Dermis blood vessel endothelial cell (primary cell): ENCODE measurements around the gene KCNK3. TPM values are rescaled to one million over a fixed set of nuclear protein-coding genes. Genes with fewer than 3 reads are reported as not detected.

Experiments
- DNase-seq: peaks from one replicate; pipeline ENCODE4 v3.0.0; 2010
- total RNA-seq: library from RNA; depleted of rRNA; stranded (reverse); fragments of >200 nt; gene quantifications from 2 replicates; pipeline ENCODE4 v1.2.3, GENCODE V29; 2014

The KCNK3 gene
- total RNA-seq, 1 donor from 2014 or later, result under 0.01 TPM

DNA sequence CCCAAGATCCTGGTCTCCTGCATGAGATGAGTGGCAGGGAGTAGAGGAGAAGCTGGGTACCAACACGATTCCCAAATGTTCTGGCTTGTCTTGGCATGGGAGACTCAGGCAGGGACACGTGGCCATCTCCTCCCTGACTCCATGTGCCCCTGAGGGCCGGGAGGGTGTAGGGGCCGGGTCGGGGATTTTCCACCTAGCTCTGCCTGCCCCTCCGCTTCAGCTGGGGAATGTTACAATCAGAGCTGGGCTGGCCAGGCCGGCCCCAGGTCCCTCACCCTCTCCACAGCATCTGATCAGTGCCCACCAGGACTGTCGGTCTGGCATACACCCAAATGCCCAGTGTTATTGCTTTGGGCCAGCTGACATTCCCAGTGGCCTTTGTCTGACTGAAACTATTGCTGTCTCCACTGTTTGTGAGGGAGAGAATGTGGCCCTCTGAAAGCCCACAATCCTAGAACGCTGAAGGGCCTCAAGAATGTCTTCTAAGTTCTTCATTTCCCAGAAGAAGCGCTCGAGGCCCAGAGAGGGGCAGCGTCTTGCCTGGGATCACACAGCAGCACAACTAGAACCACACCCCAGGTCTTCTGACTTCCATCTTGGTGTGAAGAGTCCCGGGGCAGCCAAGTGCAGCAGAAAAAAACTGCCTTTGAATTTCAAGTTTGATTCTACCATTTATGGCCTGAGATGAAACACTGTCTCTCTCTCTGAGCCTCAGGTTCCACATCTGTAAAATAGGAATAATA lies 23.2 kb downstream of the KCNK3 start:
- no peak for DNase-seq

DNA sequence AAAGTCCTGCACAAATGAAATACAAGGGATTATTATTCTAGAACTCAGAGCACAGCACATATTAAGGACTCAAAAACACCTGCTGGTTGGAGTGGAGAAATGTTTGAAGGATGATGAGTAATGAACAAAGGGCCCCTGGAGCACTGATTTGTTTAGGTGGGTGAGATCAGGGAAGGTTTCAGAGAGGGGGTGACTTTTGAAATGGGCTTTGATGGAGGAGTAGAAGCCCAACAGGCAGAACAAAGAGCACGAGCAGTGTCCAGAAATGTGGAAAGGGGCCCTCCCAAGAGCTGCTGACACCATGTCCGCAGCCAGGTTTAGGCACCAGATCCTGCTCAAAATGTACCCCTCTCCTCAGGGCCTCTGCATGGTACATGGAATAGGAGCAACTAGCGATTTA lies 23.8 kb downstream of the KCNK3 start:
- DNase-seq, result no peak

- no peak for DNase-seq
Measured at GRCh38 chr2:26716769-26717168, 24.2 kb downstream of the KCNK3 start.

DNA sequence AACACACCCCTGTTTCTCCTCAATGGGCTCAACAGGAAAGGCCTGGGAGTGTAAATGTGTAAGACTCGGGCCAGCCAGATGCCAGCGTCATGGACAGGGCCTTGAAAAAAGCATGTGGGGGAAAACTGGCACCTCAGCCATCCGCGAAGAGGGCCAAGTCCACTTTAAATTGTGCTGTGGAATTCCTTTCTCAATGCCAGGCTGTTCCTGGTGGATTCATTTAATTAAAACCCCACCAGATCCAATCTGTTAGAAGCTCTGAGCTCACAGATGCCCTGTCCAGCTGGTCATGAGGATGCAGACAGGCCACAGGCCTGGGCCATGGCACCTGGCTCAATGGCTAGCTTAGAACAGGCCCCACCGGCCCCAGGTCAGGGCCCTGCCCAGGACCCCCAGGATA lies 24.8 kb downstream of the KCNK3 start:
- DNase-seq, result no peak

- DNase-seq, result no peak
Measured at GRCh38 chr2:26718949-26719686, 26.6 kb downstream of the KCNK3 start.

- DNase-seq, result peak; percentile 79
Measured at GRCh38 chr2:26720322-26721114, 28.0 kb downstream of the KCNK3 start.

DNA sequence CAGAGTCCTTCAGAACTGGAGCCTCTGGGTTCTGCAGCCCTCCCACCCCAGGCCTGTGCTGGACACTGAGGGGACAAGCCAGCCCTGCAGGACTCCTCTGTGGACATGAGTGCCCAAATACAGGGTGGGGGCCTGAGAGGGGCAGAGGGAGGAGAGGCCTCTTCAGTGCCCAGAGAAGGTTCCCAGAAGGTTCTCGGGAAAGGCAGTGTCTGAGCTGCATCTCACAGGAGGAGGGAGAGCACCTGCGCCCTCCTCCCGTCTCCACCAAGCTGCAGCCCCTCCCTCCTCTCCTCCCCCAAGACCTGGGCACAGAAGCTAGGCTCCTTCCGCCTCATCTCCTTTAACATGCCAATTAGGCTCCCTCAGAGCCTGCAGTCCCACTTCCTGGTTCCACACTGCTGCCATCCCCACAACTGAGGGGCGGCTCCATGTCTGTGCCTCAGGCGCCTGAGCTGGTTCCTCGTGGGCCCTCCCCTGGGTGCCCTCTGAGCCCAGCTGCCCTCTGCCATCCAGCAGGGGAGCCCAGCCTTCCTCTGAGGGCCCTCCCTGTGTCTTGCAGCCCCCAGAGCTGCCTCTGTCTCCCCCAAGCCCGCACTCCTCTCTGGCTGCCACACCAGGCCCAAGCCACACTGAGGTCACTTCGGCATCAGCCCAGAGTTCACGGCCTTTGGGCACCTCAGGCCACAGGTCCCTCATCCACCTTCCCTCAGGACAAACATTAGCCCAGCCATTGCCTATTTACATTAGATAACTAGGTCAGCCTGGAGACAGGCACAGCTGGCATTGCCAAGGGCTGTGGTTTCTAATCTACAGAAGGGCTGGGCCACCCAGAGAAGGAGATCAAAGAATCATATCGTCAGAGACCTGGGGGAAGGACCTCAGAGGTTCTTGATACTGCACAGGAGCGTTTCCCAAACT lies 28.9 kb downstream of the KCNK3 start:
- no peak for DNase-seq

GRCh38 chr2:26722328-26722727 lies 29.8 kb downstream of the KCNK3 start:
- DNase-seq, result no peak

- DNase-seq, result no peak
Measured at GRCh38 chr2:26722911-26723310, 30.4 kb downstream of the KCNK3 start.

GRCh38 chr2:26723475-26723874 lies 31.0 kb downstream of the KCNK3 start:
- DNase-seq, result no peak

DNA sequence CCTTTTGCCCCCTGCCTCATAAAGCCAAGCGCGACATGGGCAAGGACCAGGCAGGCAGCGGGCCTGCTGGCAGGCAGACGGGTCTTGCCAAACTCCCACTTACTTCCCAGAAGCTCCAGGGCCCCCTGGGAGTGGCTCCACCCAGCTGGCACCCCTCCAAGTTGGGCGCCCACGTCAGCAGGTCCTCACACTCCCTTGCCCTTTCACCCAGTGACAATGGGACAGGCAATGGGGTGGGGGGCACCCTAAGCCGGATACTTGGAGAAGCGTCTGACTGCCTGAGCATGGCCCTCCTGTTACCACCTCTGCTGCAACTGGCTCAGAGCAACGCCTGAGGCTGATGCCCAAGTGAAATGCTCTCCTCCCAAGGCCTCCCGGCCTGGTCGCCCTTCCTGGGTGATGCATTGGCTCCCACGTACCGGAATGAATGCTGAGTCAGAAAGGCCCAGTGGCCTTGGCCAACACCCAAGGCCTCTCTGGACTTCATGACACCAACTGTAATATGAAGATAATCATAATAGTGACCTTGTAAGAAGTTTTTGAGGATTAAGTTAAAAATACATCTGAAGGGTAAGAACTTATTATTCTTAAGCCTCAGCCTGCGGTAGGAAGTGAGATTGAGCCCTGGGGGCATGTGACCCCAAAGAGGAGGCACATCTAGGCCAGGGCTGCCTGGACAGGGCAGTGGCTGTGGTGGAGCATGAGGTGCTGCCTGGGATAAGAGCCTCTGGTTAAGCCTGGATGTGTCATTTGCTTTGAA lies 31.6 kb downstream of the KCNK3 start:
- DNase-seq, result peak; percentile 3

GRCh38 chr2:26724784-26725520 lies 32.4 kb downstream of the KCNK3 start:
- DNase-seq, result no peak

- DNase-seq, result no peak
Measured at GRCh38 chr2:26725521-26725820, 32.9 kb downstream of the KCNK3 start.

GRCh38 chr2:26726228-26726627 lies 33.7 kb downstream of the KCNK3 start:
- no peak for DNase-seq

DNA sequence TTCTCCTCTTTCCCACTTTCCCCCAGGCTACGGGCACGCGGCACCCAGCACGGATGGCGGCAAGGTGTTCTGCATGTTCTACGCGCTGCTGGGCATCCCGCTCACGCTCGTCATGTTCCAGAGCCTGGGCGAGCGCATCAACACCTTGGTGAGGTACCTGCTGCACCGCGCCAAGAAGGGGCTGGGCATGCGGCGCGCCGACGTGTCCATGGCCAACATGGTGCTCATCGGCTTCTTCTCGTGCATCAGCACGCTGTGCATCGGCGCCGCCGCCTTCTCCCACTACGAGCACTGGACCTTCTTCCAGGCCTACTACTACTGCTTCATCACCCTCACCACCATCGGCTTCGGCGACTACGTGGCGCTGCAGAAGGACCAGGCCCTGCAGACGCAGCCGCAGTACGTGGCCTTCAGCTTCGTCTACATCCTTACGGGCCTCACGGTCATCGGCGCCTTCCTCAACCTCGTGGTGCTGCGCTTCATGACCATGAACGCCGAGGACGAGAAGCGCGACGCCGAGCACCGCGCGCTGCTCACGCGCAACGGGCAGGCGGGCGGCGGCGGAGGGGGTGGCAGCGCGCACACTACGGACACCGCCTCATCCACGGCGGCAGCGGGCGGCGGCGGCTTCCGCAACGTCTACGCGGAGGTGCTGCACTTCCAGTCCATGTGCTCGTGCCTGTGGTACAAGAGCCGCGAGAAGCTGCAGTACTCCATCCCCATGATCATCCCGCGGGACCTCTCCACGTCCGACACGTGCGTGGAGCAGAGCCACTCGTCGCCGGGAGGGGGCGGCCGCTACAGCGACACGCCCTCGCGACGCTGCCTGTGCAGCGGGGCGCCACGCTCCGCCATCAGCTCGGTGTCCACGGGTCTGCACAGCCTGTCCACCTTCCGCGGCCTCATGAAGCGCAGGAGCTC lies 35.4 kb downstream of the KCNK3 start:
- peak; percentile 40 for DNase-seq

DNA sequence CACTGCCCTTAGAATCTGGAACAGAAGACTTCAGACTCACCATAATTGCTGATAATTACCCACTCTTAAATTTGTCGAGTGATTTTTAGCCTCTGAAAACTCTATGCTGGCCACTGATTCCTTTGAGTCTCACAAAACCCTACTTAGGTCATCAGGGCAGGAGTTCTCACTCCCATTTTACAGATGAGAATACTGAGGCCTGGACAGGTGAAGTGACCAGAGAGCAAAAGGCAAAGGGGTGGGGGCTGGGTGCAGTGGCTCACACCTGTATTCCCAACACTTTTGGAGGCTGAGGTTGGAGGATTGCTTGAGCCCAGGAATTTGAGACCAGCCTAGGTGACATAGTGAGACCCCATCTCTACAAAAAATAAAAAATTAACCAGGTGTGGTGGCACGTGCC lies 36.8 kb downstream of the KCNK3 start:
- no peak for DNase-seq

DNA sequence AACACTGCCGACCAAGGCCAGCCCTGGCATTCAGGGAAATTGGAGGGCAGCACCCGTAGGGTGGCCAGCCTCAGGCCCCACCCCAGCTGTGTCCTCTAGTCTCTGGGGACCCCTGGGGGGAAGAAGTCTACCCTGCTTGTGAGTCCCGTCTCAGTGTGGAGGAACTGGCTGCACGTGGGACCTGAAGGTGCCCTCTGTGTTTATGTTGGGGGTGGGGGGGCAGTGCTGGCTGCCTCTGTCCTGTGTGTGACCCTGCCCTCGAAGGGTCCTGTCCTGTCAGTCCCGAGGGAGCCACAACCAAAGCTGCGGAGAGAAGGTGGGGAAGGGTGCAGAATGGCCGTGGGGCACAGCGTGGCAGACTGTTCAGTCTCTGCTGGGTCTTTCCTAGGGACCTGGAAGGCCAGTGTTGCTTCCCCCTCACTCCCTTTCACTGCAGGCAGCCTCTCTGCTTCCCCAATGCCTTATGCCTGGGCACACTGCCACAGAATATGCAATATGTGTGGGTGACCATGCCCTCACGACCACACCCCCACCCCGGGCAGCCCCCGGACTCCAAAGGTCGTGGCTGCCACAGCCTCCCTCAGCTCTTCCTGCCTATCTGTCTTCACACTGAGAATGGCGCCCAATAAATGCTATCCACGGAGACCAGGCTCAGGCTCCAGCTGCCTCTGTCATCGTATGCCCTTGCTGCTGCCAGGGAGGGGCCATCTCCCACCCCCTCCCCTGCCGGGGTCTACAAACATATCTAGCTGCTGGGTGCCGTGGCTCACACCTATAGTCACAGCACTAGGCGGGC lies 38.2 kb downstream of the KCNK3 start:
- DNase-seq, result no peak

DNA sequence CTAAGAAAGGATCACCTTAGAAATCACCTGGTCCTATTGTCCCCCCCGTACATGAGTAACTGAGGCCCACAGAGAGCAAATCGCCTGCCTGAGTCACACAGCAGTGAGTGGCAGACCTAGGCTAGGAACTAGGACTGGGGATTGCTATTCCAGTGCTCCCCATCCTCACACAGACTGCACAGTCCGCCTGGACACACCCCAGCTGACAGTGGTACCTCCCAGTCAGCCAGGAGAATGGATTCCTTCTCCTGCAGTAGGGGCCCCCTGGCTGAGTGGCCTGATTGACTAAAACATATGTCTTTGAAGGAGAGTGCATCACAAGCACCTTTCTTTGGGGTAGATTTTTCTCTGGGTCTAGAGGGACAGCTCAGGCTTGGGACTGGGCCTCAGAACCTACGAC lies 39.2 kb downstream of the KCNK3 start:
- no peak for DNase-seq

GRCh38 chr2:26732446-26732845 lies 39.9 kb downstream of the KCNK3 start:
- DNase-seq, result no peak
